HG02642 (cell line): ENCODE data around the gene IGSF9.

ENCODE experiments used
- ATAC-seq: cut with Tn5 transposase; IDR thresholded peaks from one replicate; pipeline ENCODE4 v1.9.1; 2021; ENCODE audit warnings: mild to moderate bottlenecking; ENCODE audit not compliant: unreplicated experiment, poor library complexity

The IGSF9 gene

GRCh38 chr1:159934136-159935039 is 11.0 kb downstream of the IGSF9 start:
- no peak for ATAC-seq

DNA sequence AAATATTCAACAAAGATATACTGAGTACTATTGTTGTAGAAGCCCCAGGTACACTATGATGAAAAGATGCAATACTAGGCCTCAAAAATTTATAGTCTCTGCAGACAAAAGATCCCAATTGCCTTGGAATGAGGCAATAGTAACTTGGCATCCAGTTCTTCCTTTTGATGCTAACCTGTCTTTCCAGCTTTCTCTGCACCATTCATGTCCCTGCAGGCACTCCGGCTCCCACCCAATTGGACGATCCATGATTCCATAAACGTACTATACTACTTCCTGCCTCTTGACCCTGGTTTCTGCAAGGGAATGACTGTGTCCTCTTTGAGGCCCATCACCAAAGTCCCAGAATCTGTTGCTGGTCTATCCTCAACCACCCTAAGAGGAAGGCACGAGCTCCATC is 12.1 kb downstream of the IGSF9 start:
- no peak for ATAC-seq

DNA sequence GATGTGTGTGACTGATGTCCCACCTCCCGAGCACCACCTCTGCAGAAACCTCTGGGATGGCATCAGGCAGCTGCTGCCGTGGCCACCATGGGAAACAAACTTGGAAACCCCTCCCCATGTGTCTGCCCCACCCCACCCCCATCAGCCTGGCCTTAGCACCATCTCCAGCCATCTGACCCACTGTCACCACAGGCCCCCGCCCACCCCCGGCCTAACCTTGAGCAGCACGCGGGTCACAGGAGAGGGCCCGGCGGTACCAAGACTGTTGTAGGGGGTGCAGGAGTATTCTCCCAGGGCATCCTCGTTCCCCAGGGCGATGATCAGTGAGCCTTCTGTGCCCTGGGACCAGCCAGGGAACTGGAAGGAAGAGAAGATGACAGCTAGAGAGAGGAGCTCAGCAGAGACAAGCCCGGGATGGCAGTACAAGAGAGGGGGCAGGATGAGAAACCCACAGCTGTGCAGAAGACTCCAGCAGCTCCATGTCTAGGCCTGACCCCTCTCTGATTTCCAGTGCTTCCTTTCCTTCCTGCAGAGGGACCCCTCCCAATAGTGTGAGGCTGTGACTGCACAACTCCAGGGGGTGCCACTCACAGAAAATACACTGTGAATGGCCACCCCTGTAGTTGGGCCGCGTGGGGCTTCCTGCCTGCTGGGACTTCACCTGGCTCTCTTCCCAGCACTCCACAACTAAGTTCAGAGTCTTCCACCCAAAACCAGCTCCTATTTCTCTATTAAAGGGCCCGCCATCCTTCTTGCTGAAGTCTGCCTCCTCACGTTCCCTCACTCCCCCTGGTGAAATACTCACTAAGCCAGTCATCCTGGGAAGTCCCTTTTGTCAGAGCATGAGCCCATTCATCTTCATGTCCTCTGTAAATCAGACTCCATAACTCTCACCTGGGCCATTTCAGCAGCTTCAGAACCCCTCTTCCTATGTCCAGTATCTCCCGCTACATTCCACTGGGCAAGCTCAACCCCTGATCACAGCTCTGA is 12.8 kb downstream of the IGSF9 start:
- ATAC-seq: no peak

DNA sequence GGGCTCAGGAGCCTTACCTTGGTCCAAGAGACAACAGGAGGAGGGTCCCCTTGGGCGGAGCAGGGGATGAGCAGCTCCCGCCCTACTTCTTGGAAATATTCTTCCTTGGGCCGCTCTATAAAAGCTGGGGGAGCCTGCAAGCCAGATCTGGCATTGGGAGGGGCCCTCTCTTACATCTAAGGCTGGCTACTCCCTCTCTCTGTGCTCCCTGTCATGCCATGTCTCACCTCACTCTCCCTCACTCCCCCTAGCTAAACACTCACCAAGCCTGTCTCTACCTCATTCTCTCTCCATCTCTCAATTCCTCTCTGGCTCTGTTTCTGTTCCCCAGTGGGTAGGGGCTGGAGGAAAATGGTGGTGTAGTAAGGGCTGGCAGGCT is 13.6 kb downstream of the IGSF9 start:
- ATAC-seq: no peak

DNA sequence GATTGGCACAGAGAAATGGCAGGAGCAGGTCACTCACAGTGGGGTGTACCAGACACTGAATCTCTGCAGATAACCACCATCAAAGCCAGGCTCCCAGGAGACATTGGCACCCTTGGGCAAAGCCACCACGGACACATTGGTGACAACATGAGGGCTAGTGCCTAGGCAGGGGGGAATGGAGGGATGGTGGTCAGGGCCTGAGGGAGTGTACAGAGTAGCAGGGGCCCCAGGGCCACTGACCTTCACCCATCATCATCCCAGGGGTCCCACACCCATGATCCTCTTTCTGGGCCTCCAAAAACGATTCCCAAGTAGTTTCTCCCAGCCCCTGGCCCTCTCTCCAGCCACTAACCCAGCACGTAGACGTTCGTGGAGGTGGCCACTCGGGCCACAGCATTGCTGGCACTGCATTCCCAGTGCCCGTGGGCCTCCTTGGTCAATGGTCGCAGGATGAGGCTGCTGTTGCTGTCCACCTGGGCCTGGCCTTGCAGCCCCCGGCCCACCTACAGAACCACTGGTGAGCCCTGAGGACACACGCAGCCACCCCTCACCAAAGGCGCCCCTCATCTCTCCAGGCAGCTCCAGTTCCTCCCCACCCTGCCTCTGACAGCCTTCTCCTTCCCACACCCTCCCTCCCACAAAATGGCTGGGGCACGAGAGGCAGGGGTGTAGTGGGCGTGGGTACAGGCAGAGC is 14.2 kb downstream of the IGSF9 start:
- ATAC-seq: no peak

DNA sequence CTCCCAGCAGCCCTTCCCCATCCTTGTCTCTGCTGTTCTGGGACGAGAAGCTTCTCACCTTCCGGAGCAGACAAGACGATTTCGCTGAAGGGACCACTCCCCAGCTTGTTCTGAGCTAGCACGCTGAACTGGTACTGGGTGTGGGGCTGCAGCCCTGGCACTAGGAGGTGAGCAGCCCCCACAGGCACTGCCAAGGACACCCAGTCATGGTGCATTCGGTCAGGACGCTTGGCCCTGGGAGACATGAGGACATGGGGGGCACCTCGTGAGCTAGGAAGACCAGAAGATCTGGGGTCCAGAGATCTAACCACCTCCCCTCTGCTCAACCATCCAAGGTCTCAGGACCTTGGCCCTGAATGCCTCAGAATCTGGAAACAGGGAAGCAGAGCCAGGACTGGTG is 14.8 kb downstream of the IGSF9 start:
- ATAC-seq: no peak

DNA sequence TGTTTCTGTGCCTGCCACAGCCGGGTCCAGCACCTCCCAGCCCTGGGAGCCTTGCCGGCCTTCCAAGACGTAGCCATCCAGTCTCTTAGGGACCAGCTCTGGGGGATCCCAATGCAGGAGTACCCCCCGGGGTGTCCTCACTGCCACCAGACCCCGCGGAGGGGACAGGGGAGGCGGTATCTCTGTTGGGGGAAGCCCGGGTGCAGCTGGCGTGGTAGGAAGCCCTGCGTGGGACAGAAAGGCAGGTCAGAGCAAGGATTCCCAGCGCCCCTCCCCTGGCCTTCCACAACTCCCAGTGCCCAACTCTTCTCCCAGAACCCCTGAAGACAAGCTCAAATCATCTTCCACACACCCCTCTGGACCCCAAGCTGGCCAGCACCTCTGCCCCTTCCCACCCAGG is 15.2 kb downstream of the IGSF9 start:
- no peak for ATAC-seq

GRCh38 chr1:159929155-159930051 is 16.0 kb downstream of the IGSF9 start:
- ATAC-seq: no peak

DNA sequence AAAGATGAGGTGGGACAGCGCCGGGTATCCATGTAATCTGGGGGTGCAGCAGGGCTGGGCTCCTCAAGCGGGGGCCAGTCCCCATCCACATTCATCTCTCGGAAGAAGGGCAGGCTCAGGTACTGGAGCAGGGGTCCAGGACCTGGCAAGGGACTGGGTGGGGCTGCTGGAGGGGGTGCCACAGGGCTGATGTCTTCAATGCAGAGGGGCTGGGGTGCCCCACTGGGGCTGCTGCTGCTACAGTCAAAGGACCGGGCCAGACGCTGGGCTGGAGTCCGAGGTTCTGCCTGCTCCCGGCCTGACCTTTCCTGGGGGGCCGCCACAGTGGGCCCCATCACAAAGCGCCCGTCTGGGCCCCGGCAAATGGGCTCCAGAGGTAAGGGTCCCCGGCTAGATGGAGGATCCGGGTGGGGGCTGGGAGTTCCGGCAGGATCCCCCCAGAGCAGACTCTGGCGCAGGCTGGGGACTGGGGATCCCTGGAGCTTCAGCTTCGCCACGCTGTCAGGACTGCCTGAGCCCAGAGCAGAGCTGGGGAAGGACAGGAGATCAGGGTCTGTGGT is 16.8 kb downstream of the IGSF9 start:
- ATAC-seq: no peak

DNA sequence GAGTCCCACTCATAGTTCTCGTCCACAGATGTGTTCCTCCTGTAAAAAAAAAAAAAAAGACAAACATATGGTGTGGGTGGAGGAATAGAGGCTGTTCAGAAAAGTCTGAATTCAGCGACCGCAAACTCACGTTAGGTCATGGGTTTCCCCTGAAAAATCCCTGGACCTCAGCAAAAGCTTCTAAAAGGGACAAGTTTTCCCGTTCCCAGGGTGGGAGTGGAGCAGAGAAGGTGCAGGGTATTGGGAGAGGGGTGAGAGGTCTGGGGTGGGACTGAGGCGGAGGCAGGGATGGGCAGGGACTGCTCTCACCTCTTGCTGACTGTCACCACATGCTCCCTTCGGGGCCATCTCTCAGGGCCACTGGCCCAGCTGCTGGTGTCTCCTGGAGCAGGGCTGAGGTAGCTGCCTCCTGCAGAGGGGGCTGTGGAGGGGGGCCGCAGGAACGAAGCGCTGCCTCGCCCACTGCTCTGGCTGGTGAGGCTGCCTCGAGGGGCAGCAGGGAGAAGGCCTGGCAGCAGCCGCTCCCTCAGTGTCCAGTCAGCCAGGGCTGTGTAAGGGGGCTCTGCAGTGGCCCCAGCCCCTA is 17.5 kb downstream of the IGSF9 start:
- no peak for ATAC-seq

- no peak for ATAC-seq
These were observed 18.1 kb downstream of the IGSF9 start for GRCh38 chr1:159927211-159927848.

GRCh38 chr1:159925719-159926078 is 19.7 kb downstream of the IGSF9 start:
- ATAC-seq: peak; percentile 2

DNA sequence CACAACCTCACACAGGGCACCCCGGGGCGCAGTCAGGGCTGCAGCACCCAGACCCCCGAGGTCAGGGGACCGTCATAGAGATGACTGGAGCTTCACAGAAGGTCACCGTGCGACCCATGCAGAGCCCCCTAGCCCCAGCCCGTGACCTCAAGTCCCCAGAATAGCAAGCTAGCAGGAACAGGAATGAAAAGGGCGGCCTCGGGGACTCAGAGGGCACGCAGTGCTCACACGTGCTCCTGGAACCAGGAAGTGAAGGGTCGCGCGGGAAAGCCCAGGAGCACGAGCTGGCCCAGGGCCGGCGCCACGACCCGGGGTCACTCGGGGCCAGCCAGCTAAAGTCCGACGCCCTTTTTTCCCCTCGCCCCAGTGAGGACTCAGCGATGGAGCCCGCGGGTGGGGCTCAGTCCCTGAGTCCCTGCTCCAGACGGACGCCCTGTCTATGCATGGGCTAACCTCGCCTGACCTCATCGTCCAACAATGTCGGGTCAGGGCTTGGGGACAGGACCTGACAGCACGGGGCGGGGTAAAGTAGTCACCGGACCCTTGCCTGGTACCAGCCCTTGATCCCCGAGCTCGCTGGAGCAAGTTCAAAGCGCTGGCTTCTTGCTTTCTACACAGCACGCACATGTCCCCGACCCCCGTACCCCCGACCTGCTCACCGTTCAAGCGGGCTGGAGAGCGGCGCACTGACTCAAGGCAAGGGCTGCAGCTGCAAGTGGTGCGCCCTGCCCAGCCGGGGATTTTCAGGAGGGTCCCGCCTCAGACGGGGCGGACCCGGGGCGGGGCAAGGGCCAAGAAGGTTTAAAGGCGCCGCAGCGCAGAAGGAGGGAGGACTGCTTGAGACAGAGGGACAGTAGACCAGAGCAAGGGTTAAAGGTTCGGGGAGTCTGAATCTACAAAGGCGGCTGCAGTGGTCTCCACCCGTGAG is 20.4 kb downstream of the IGSF9 start, which contains the start of gene TAGLN2:
Gene TAGLN2, minus strand, starts transcription at position 717 of the 928 bp plus-strand sequence. CDS start 4,998 bp downstream, outside the sequence.
- ATAC-seq: peak; percentile 67

- ATAC-seq: peak; percentile 10
These were observed 21.2 kb downstream of the IGSF9 start for GRCh38 chr1:159924025-159924790.

DNA sequence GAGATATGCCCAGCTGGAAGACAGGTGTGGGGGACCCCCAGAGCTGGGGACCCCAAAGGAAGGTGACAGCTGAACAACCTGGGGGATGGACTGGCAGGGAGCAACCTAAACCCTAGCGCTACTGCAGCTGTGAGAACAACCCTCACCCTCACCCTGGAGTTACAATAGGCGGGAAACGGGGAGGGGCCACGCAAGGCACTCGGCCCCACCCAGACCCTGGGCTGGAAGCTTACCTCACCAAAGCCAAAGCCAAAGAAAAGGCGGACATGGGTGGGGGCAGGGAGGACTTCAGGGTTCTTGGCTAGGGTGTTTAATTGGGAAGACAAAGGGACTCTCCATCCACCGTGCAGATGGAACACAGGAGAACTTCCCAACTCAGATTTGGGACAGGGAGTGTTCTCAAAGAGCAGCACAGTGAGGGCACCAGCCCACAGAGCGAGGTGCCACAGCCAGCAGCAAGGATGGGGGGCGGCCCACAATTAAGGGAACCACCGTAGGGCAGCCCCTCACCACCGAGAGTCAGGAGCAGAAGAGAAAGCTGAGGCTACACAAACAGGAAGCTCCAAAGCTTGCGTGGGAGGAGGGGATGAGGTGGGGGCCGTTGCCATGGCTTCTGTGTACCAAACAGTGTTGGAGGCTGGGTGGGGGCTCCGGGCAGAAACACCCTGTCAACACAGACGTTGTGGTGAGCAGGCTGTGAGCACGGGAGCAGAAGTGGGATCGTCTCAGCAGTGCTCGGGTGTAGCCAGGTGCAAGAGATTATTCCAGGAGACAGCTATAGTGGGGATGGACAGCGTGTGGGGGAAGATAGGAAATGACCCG is 22.0 kb downstream of the IGSF9 start:
- ATAC-seq: peak; percentile 30
